ENCODE measurements around the gene HIP1R.
"Not testable (repeated sequence)": the region's sequence is repeated elsewhere in the genome, so short reads cannot be mapped to it uniquely, and the experiment has no call there.

The HIP1R gene

GRCh38 chr12:122872815-122873361, 37.6 kb downstream of the HIP1R start:
- CTCF ChIA-PET: interaction anchor here (1.5 kb wide), 1 partner anchor 80 kb away, joined by 4 read pairs; no protein-coding TSS in a partner anchor
- no peak for DNase-seq (ENCODE audit: low spot score)
- H3K27ac ChIP-seq: peak overlapping the region; percentile 95
- no peak for TF ChIP-seq CTCF (conservative IDR thresholded peaks at IDR 0.05; ENCODE audit: low read depth)
- POLR2A ChIA-PET (ENCODE audit: low non-redundant PET): interaction anchor here (0.9 kb wide), 1 partner anchor 16 kb away, joined by 3 read pairs; no protein-coding TSS in a partner anchor

GRCh38 chr12:122873540-122873939, 38.3 kb downstream of the HIP1R start:
- DNase-seq (ENCODE audit: low spot score): no peak
- ChIA-PET CTCF (interaction anchor here (0.6 kb wide), 1 partner anchor 348 kb away, joined by 3 read pairs; no protein-coding TSS in a partner anchor), POLR2A (ENCODE audit: low non-redundant PET) (no interaction called here)
- no peak for TF ChIP-seq CTCF (conservative IDR thresholded peaks at IDR 0.05; ENCODE audit: low read depth)
- H3K27ac ChIP-seq: peak overlapping the region; percentile 95

- no peak for DNase-seq (ENCODE audit: low spot score)
- POLR2A ChIA-PET (ENCODE audit: low non-redundant PET): no interaction called here
- H3K27ac ChIP-seq: peak overlapping the region; percentile 95
- CTCF ChIA-PET: interaction anchor here (0.6 kb wide), 1 partner anchor 348 kb away, joined by 3 read pairs; no protein-coding TSS in a partner anchor
- no peak for TF ChIP-seq CTCF (conservative IDR thresholded peaks at IDR 0.05; ENCODE audit: low read depth)
These were observed 38.8 kb downstream of the HIP1R start for GRCh38 chr12:122874081-122874480.

GRCh38 chr12:122875590-122876220, 40.4 kb downstream of the HIP1R start:
- POLR2A ChIA-PET (ENCODE audit: low non-redundant PET): no interaction called here
- peak overlapping the region; percentile 49 for H3K27ac ChIP-seq
- DNase-seq (ENCODE audit: low spot score): no peak
- CTCF ChIA-PET: no interaction called here
- TF ChIP-seq CTCF (conservative IDR thresholded peaks at IDR 0.05; ENCODE audit: low read depth): no peak

- peak overlapping the region; percentile 61 for H3K27ac ChIP-seq
- DNase-seq (ENCODE audit: low spot score); POLR2A ChIA-PET (ENCODE audit: low non-redundant PET): not testable (repeated sequence)
- CTCF ChIA-PET: interaction anchor here (0.6 kb wide), 1 partner anchor 13 kb away, joined by 5 read pairs; no protein-coding TSS in a partner anchor
These were observed 41.0 kb downstream of the HIP1R start for GRCh38 chr12:122876281-122876680.

- ChIA-PET CTCF (interaction anchor here (0.6 kb wide), 1 partner anchor 13 kb away, joined by 5 read pairs; no protein-coding TSS in a partner anchor), POLR2A (ENCODE audit: low non-redundant PET) (no interaction called here)
- H3K27ac ChIP-seq: peak overlapping the region; percentile 61
- no peak for TF ChIP-seq CTCF (conservative IDR thresholded peaks at IDR 0.05; ENCODE audit: low read depth)
- DNase-seq (ENCODE audit: low spot score): no peak
These were observed 41.5 kb downstream of the HIP1R start for GRCh38 chr12:122876731-122877130.

Measured in RWPE1 (cell line).